Measurements from ENCODE around the gene NUDT22. TPM values are rescaled to one million over a fixed set of nuclear protein-coding genes. Genes with fewer than 3 reads are reported as not detected.

NUDT22 gene
- polyA plus RNA-seq, 2 of the 4 experiments (the other 2 are of a cell fraction), result 21.5 to 33.2 TPM

GRCh38 chr11:64263947-64264317, 37.9 kb downstream of the NUDT22 start:
- no peak overlapping the region for H3K4me2 ChIP-seq
- 89% methylated on average over 7 of the region's 8 CpGs for WGBS (ENCODE audit: missing lambda C conversion rate)
- ChIA-PET POLR2A (interaction anchor here (1.7 kb wide), 1 partner anchor 41 kb away, joined by 6 read pairs; no protein-coding TSS in a partner anchor), CTCF (interaction anchor here (1.0 to 16.0 kb wide), 7 partner anchors 8 to 91 kb away, joined by 3 to 220 read pairs (median 4); partner anchors contain the start of genes CATSPERZ, ESRRA, PLCB3 and PPP1R14B)
- H3K4me3 ChIP-seq, result no peak overlapping the region
- TF ChIP-seq CHD2 (IDR thresholded peaks at IDR 0.05; ENCODE audit: low read length, partially characterized antibody) (no peak), SMC3 (IDR thresholded peaks at IDR 0.05) (no peak), FOXS1 (CRISPR knock-in tag; IDR thresholded peaks at IDR 0.05) (no peak), NFE2L2 (conservative IDR thresholded peaks at IDR 0.05; ENCODE audit: low read length) (no peak), HEYL (CRISPR knock-in tag; IDR thresholded peaks at IDR 0.05) (no peak), POLR2AphosphoS2 (conservative IDR thresholded peaks at IDR 0.05; ENCODE audit: low read length) (no peak), BCL3 (IDR thresholded peaks at IDR 0.05) (no peak), HOXB5 (CRISPR knock-in tag; IDR thresholded peaks at IDR 0.05) (no peak), ZC3H11A (IDR thresholded peaks at IDR 0.05) (no peak), KDM5A (IDR thresholded peaks at IDR 0.05) (no peak), ZSCAN20 (CRISPR knock-in tag; IDR thresholded peaks at IDR 0.05) (no peak), HDAC2 (IDR thresholded peaks at IDR 0.05) (no peak), CHD4 (IDR thresholded peaks at IDR 0.05; ENCODE audit: borderline replicate concordance) (no peak), FOSL2 (IDR thresholded peaks at IDR 0.05) (no peak), FOSL2 (CRISPR knock-in tag; IDR thresholded peaks at IDR 0.05) (no peak), NPAS2 (CRISPR knock-in tag; IDR thresholded peaks at IDR 0.05; ENCODE audit: borderline replicate concordance) (no peak), RNF2 (IDR thresholded peaks at IDR 0.05; ENCODE audit: borderline replicate concordance, low read depth) (no peak)
- TF ChIP-seq, protein P1, sequence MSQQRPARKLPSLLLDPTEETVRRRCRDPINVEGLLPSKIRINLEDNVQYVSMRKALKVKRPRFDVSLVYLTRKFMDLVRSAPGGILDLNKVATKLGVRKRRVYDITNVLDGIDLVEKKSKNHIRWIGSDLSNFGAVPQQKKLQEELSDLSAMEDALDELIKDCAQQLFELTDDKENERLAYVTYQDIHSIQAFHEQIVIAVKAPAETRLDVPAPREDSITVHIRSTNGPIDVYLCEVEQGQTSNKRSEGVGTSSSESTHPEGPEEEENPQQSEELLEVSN (IDR thresholded peaks at IDR 0.05; ENCODE audit: borderline replicate concordance, low read depth), result no peak
- TF ChIP-seq, protein P2, sequence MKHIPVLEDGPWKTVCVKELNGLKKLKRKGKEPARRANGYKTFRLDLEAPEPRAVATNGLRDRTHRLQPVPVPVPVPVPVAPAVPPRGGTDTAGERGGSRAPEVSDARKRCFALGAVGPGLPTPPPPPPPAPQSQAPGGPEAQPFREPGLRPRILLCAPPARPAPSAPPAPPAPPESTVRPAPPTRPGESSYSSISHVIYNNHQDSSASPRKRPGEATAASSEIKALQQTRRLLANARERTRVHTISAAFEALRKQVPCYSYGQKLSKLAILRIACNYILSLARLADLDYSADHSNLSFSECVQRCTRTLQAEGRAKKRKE (CRISPR knock-in tag; IDR thresholded peaks at IDR 0.05; ENCODE audit: low read depth), result no peak
- no peak for DNase-seq (ENCODE audit: low read depth in 1 of 2, low spot score in 1 of 2)
- no peak for ATAC-seq
- H3K9me3 ChIP-seq, result no peaks in the 10 kb centered on the region
- H3K27ac ChIP-seq, result no peak overlapping the region
- H3K4me1 ChIP-seq, result peaks cover 13% of the 10 kb centered on the region
- no peak for FAIRE-seq

GRCh38 chr11:64264371-64264852, 38.3 kb downstream of the NUDT22 start:
- ChIA-PET POLR2A (no interaction called here), CTCF (interaction anchor here (1.1 to 16.0 kb wide), 6 partner anchors 12 to 91 kb away, joined by 3 to 220 read pairs (median 4); partner anchors contain the start of genes CATSPERZ, ESRRA, PLCB3 and PPP1R14B)

More at GRCh38 chr11:64264371-64264852, 38.3 kb downstream of the NUDT22 start:
- Histone ChIP-seq H3K4me2 (no peak overlapping the region), H3K4me1 (peaks cover 14% of the 10 kb centered on the region), H3K9me3 (no peaks in the 10 kb centered on the region), H3K4me3 (no peak overlapping the region), H3K27ac (no peak overlapping the region)
- DNase-seq (ENCODE audit: low read depth in 1 of 2, low spot score in 1 of 2) (no peak), FAIRE-seq (no peak), ATAC-seq (no peak)
- TF ChIP-seq ZNF302 (CRISPR knock-in tag; IDR thresholded peaks at IDR 0.05) (no peak), MAZ (IDR thresholded peaks at IDR 0.05; ENCODE audit: borderline replicate concordance, low read depth, low read length) (no peak), HMGXB4 (CRISPR knock-in tag; IDR thresholded peaks at IDR 0.05; ENCODE audit: borderline replicate concordance) (no peak), MYC (IDR thresholded peaks at IDR 0.05; ENCODE audit: borderline replicate concordance, low read length) (no peak), SREBF2 (IDR thresholded peaks at IDR 0.05) (no peak), KDM1A (IDR thresholded peaks at IDR 0.05; ENCODE audit: low read depth) (no peak), HES2 (IDR thresholded peaks at IDR 0.05) (no peak), TFCP2L1 (CRISPR knock-in tag; IDR thresholded peaks at IDR 0.05) (no peak), BCL3 (IDR thresholded peaks at IDR 0.05) (no peak), TP53 (CRISPR knock-in tag; IDR thresholded peaks at IDR 0.05) (no peak), SMC3 (IDR thresholded peaks at IDR 0.05) (no peak), POLR2AphosphoS2 (conservative IDR thresholded peaks at IDR 0.05; ENCODE audit: low read length) (no peak), MAFK (IDR thresholded peaks at IDR 0.05; ENCODE audit: partially characterized antibody) (no peak), EP300 (IDR thresholded peaks at IDR 0.05) (no peak)
- WGBS (ENCODE audit: missing lambda C conversion rate), result 91% methylated on average over 10 of the region's 10 CpGs
